Measurements from ENCODE around the gene CELF1. TPM values are rescaled to one million over a fixed set of nuclear protein-coding genes. Genes with fewer than 3 reads are reported as not detected.
A peak's percentile ranks its signal among the peaks of the same experiment; 100 is the strongest.
"Not testable (repeated sequence)": the region's sequence is repeated elsewhere in the genome, so short reads cannot be mapped to it uniquely, and the experiment has no call there.

The CELF1 gene
- total and polyA plus RNA-seq, 2 donors (not counting 1 experiment from before 2014, with no cell fraction given), result 81.1 to 100 TPM

- H3K4me2 ChIP-seq (ENCODE audit: extremely low read depth, insufficient read depth, low read length); H3K9me3 ChIP-seq (ENCODE audit: control insufficient read depth, insufficient read depth, low read depth, low read length); H3K79me2 ChIP-seq (ENCODE audit: control insufficient read depth, insufficient read depth, low read length); H3K27me3 ChIP-seq (ENCODE audit: control insufficient read depth, insufficient read depth, low read length); H4K20me1 ChIP-seq (ENCODE audit: control insufficient read depth, extremely low read depth, insufficient read depth, low read length); H3K4me1 ChIP-seq (ENCODE audit: control insufficient read depth, extremely low read depth, insufficient read depth, low read length); H2AFZ ChIP-seq (ENCODE audit: low read length); H3K27ac ChIP-seq (ENCODE audit: insufficient read depth, low read length); H3K36me3 ChIP-seq (ENCODE audit: control insufficient read depth, insufficient read depth, low read length); H3K4me3 ChIP-seq (replicated peaks in 1 of 4; ENCODE audit: control extremely low read depth in 1 of 4, insufficient read depth in 1 of 4, low read depth in 3 of 4, low read length in 4 of 4); H3K9ac ChIP-seq (ENCODE audit: insufficient read depth, low read length): not testable (repeated sequence)
- peak; percentile 79 to 88 for TF ChIP-seq CTCF (conservative IDR thresholded peaks at IDR 0.05 in 1 of 2, IDR thresholded peaks at IDR 0.05 in 1 of 2; ENCODE audit: low read depth in 1 of 2, low read length in 2 of 2)
- peak; percentile 77 to 89 for DNase-seq (ENCODE audit: low read depth in 2 of 2)
Measured at GRCh38 chr11:47454258-47454671, 98.7 kb downstream of the CELF1 start.

GRCh38 chr11:47453365-47453764 lies 99.6 kb downstream of the CELF1 start:
- no peaks in the 10 kb centered on the region for H3K79me2 ChIP-seq (ENCODE audit: control insufficient read depth, insufficient read depth, low read length)
- H3K4me1 ChIP-seq (ENCODE audit: control insufficient read depth, extremely low read depth, insufficient read depth, low read length), result no peaks in the 10 kb centered on the region
- H4K20me1 ChIP-seq (ENCODE audit: control insufficient read depth, extremely low read depth, insufficient read depth, low read length), result no peaks in the 10 kb centered on the region
- H3K36me3 ChIP-seq (ENCODE audit: control insufficient read depth, insufficient read depth, low read length), result no peaks in the 10 kb centered on the region
- TF ChIP-seq CTCF (conservative IDR thresholded peaks at IDR 0.05 in 1 of 2, IDR thresholded peaks at IDR 0.05 in 1 of 2; ENCODE audit: low read depth in 1 of 2, low read length in 2 of 2) (no peak), EZH2 (IDR thresholded peaks at IDR 0.05; ENCODE audit: low read length, missing control alignments) (no peak)
- no peak overlapping the region for H3K27ac ChIP-seq (ENCODE audit: insufficient read depth, low read length)
- H2AFZ ChIP-seq (ENCODE audit: low read length), result no peak overlapping the region
- H3K9me3 ChIP-seq (ENCODE audit: control insufficient read depth, insufficient read depth, low read depth, low read length), result no peaks in the 10 kb centered on the region
- H3K27me3 ChIP-seq (ENCODE audit: control insufficient read depth, insufficient read depth, low read length), result no peaks in the 10 kb centered on the region
- H3K9ac ChIP-seq (ENCODE audit: insufficient read depth, low read length), result no peak overlapping the region
- no peak for DNase-seq (ENCODE audit: low read depth in 2 of 2)
- no peak overlapping the region for H3K4me2 ChIP-seq (ENCODE audit: extremely low read depth, insufficient read depth, low read length)
- H3K4me3 ChIP-seq (replicated peaks in 1 of 4; ENCODE audit: control extremely low read depth in 1 of 4, insufficient read depth in 1 of 4, low read depth in 3 of 4, low read length in 4 of 4), result no peak overlapping the region

DNA sequence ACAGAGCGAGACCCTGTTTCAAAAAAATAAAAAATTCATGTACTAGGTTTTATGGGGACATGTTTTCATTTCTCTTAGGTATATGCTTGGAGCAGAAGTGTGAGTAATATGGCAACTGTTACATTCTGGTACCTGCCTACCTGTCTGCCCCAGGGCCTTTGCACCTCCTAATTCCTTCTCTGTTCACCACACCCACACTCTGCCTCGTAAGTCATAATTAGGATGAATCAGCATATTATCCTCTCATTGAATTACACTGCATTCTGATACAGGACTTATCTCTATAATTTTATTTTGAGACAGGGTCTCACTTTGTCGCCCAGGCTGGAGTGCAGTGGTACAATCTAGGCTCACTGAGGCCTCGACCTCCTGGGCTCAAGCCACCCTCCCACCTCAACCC lies 100.9 kb downstream of the CELF1 start:
- Histone ChIP-seq H3K4me2 (ENCODE audit: extremely low read depth, insufficient read depth, low read length) (no peak overlapping the region), H3K27ac (ENCODE audit: insufficient read depth, low read length) (no peak overlapping the region), H3K27me3 (ENCODE audit: control insufficient read depth, insufficient read depth, low read length) (no peaks in the 10 kb centered on the region), H3K9ac (ENCODE audit: insufficient read depth, low read length) (no peak overlapping the region), H3K79me2 (ENCODE audit: control insufficient read depth, insufficient read depth, low read length) (no peaks in the 10 kb centered on the region), H3K4me1 (ENCODE audit: control insufficient read depth, extremely low read depth, insufficient read depth, low read length) (no peaks in the 10 kb centered on the region), H4K20me1 (ENCODE audit: control insufficient read depth, extremely low read depth, insufficient read depth, low read length) (no peaks in the 10 kb centered on the region), H3K4me3 (replicated peaks in 1 of 4; ENCODE audit: control extremely low read depth in 1 of 4, insufficient read depth in 1 of 4, low read depth in 3 of 4, low read length in 4 of 4) (no peak overlapping the region), H3K9me3 (ENCODE audit: control insufficient read depth, insufficient read depth, low read depth, low read length) (no peaks in the 10 kb centered on the region), H2AFZ (ENCODE audit: low read length) (no peak overlapping the region), H3K36me3 (ENCODE audit: control insufficient read depth, insufficient read depth, low read length) (no peaks in the 10 kb centered on the region)
- DNase-seq (ENCODE audit: low read depth in 2 of 2), result no peak
- TF ChIP-seq EZH2 (IDR thresholded peaks at IDR 0.05; ENCODE audit: low read length, missing control alignments) (no peak), CTCF (conservative IDR thresholded peaks at IDR 0.05 in 1 of 2, IDR thresholded peaks at IDR 0.05 in 1 of 2; ENCODE audit: low read depth in 1 of 2, low read length in 2 of 2) (no peak)

All from fibroblast of lung (primary cell).